CD14-positive monocyte (primary cell): ENCODE measurements around the gene TMA7. TPM values are rescaled to one million over a fixed set of nuclear protein-coding genes. Genes with fewer than 3 reads are reported as not detected.

Experiments
- DNase-seq, 3 donors: peaks; one replicate each; pipeline ENCODE4 v3.0.0-alpha.2; 2011 to 2022
- H2AFZ ChIP-seq: 2 replicates; pipeline ENCODE4 v1.6.0; 2012; ENCODE audit warnings: mild to moderate bottlenecking, low read depth, low read length, inconsistent platforms; ENCODE audit not compliant: insufficient read depth, poor library complexity, severe bottlenecking
- H3K27ac ChIP-seq, 2 donors: 1 replicate in 1 of 2; 2 replicates in 1 of 2; pipeline ENCODE4 v1.5.1; 2012 to 2013; ENCODE audit warnings: low read length in 2 of 2, control low read depth in 1 of 2, inconsistent platforms in 1 of 2, low read depth in 1 of 2, mild to moderate bottlenecking in 1 of 2
- H3K27me3 ChIP-seq, 2 donors: one replicate each; pipeline versions ENCODE4 v1.6.0 to v1.6.1; 2011 to 2013; ENCODE audit warnings: low read length in 2 of 2; ENCODE audit not compliant: control insufficient read depth in 2 of 2, insufficient read depth in 2 of 2
- H3K36me3 ChIP-seq, 2 donors: replicated peaks in 1 of 2; 1 replicate in 1 of 2; 2 replicates in 1 of 2; pipeline versions ENCODE4 v1.5.1 to v1.6.1; 2012 to 2013; ENCODE audit warnings: low read length in 2 of 2, control low read depth in 1 of 2, inconsistent platforms in 1 of 2, mild to moderate bottlenecking in 1 of 2; ENCODE audit not compliant: insufficient read depth in 2 of 2, control insufficient read depth in 1 of 2
- H3K4me1 ChIP-seq, 2 donors: 1 replicate in 1 of 2; 2 replicates in 1 of 2; pipeline versions ENCODE4 v1.5.1 to v1.6.1; 2012 to 2013; ENCODE audit warnings: low read length in 2 of 2, control low read depth in 1 of 2, inconsistent platforms in 1 of 2, mild to moderate bottlenecking in 1 of 2, moderate library complexity in 1 of 2; ENCODE audit not compliant: insufficient read depth in 2 of 2, control insufficient read depth in 1 of 2
- H3K4me2 ChIP-seq: replicated peaks from 2 replicates; pipeline ENCODE3; 2012; ENCODE audit warnings: low read length, moderate library complexity, mild to moderate bottlenecking; ENCODE audit not compliant: poor library complexity, severe bottlenecking; ENCODE audit errors: extremely low read depth
- H3K4me3 ChIP-seq, 3 experiments: fragments of 200-600 bp in 1 of 3; sonication (generic) in 1 of 3; replicated peaks in 1 of 3; 1 replicate in 2 of 3; 2 replicates in 1 of 3; pipeline ENCODE4 v1.5.1; 2011 to 2013; ENCODE audit warnings: low read length in 3 of 3, mild to moderate bottlenecking in 3 of 3, control low read depth in 2 of 3, low read depth in 2 of 3, inconsistent platforms in 1 of 3, moderate library complexity in 1 of 3
- H3K79me2 ChIP-seq: 2 replicates; pipeline ENCODE4 v1.6.0; 2012; ENCODE audit warnings: mild to moderate bottlenecking, control low read depth, inconsistent platforms, low read length, moderate library complexity; ENCODE audit not compliant: insufficient read depth
- H3K9ac ChIP-seq: 2 replicates; pipeline ENCODE4 v1.6.0; 2017; ENCODE audit warnings: low read length, mild to moderate bottlenecking; ENCODE audit not compliant: insufficient read depth, poor library complexity, severe bottlenecking
- H3K9me3 ChIP-seq, 2 donors: replicated peaks in 1 of 2; 1 replicate in 1 of 2; 2 replicates in 1 of 2; pipeline versions ENCODE4 v1.5.1 to v1.6.1; 2012 to 2013; ENCODE audit warnings: low read length in 2 of 2, control low read depth in 1 of 2; ENCODE audit not compliant: control insufficient read depth in 1 of 2, insufficient read depth in 1 of 2
- H4K20me1 ChIP-seq: 2 replicates; pipeline ENCODE4 v1.6.0; 2012; ENCODE audit warnings: mild to moderate bottlenecking, low read length, control low read depth, moderate library complexity; ENCODE audit not compliant: insufficient read depth
- H3K27ac Mint-ChIP-seq, 7 donors: one replicate each; pipeline ENCODE4 v1.8.0; 2020; ENCODE audit warnings: mild to moderate bottlenecking in 7 of 7, mixed read lengths in 7 of 7, moderate library complexity in 6 of 7, inconsistent platforms in 2 of 7
- H3K27me3 Mint-ChIP-seq, 3 donors: one replicate each; pipeline ENCODE4 v1.8.0; 2021 to 2022; ENCODE audit warnings: low read depth in 3 of 3, mild to moderate bottlenecking in 3 of 3, mixed read lengths in 3 of 3, moderate library complexity in 3 of 3, inconsistent platforms in 1 of 3
- H3K36me3 Mint-ChIP-seq, 2 donors: one replicate each; pipeline ENCODE4 v1.8.0; 2020; ENCODE audit warnings: mixed read lengths in 2 of 2, inconsistent platforms in 1 of 2, mild to moderate bottlenecking in 1 of 2
- H3K4me1 Mint-ChIP-seq: one replicate; pipeline ENCODE4 v1.8.0; 2020; ENCODE audit warnings: mild to moderate bottlenecking, mixed read lengths
- H3K4me3 Mint-ChIP-seq, 2 donors: one replicate each; pipeline ENCODE4 v1.8.0; 2020; ENCODE audit warnings: mild to moderate bottlenecking in 2 of 2, mixed read lengths in 2 of 2, moderate library complexity in 1 of 2
- H3K9me3 Mint-ChIP-seq, 7 donors: one replicate each; pipeline ENCODE4 v1.8.0; 2020 to 2022; ENCODE audit warnings: mixed read lengths in 7 of 7, mild to moderate bottlenecking in 6 of 7, moderate library complexity in 6 of 7, inconsistent platforms in 2 of 7
- CTCF ChIP-seq: fragments of 200-600 bp; IDR thresholded peaks from one replicate; pipeline ENCODE4 v1.8.0; 2022; ENCODE audit warnings: antibody characterized with exemption, mild to moderate bottlenecking
- WGBS: methylation state at CpG from one replicate; pipeline ENCODE4 v1.1.5; 2013; ENCODE audit warnings: missing lambda C conversion rate; ENCODE audit not compliant: insufficient coverage; 5-methylcytosine and 5-hydroxymethylcytosine counted together
- intact Hi-C, 2 donors: fragments of 100-400 bp; cut with micrococcal nuclease; formaldehyde crosslinking; loops; one replicate each; pipeline versions ENCODE4 v1.15.0 to v1.15.1; 2023
- polyA plus RNA-seq, 3 donors: library from polyadenylated mRNA; depleted of rRNA in 1 of 3; unstranded in 2 of 3; stranded (reverse) in 1 of 3; fragments of 300-500 nt in 2 of 3; fragments of >200 nt in 1 of 3; fragmentation: Illumina TruSeq in 2 of 3; gene quantifications; 1 replicate in 2 of 3; 2 replicates in 1 of 3; pipeline ENCODE4 v1.2.3, GENCODE V29; 2012 to 2021

TMA7 gene
- polyA plus RNA-seq, 3 donors: 301 to 559 (median 478) TPM

GRCh38 chr3:48413086-48413485 lies 27.0 kb upstream of the TMA7 start:
- Mint-ChIP-seq H3K27me3 (peaks cover 0 to 3% (median 2%) of the 10 kb centered on the region in 3 donors), H3K4me1 (no peaks in the 10 kb centered on the region), H3K27ac (no peak overlapping the region), H3K4me3 (no peak overlapping the region), H3K36me3 (no peaks in the 10 kb centered on the region), H3K9me3 (peaks cover 0 to 2% (median 0%) of the 10 kb centered on the region in 7 donors)
- Histone ChIP-seq H3K27ac (no peak overlapping the region), H2AFZ (no peak overlapping the region), H3K9ac (no peak overlapping the region), H3K4me2 (no peak overlapping the region), H3K9me3 (no peaks in the 10 kb centered on the region), H3K27me3 (no peaks in the 10 kb centered on the region), H4K20me1 (no peaks in the 10 kb centered on the region), H3K4me3 (no peak overlapping the region), H3K36me3 (no peaks in the 10 kb centered on the region), H3K4me1 (no peaks in the 10 kb centered on the region), H3K79me2 (no peaks in the 10 kb centered on the region)
- 97% methylated on average over 8 of the region's 8 CpGs for WGBS
- TF ChIP-seq CTCF: no peak
- intact Hi-C loops: no loop called here
- DNase-seq: no peak

- Mint-ChIP-seq H3K4me1 (no peaks in the 10 kb centered on the region), H3K4me3 (no peak overlapping the region), H3K27me3 (peaks cover 0 to 3% (median 0%) of the 10 kb centered on the region in 3 donors), H3K27ac (no peak overlapping the region), H3K36me3 (no peaks in the 10 kb centered on the region), H3K9me3 (peaks cover 0 to 2% (median 0%) of the 10 kb centered on the region in 7 donors)
- no peaks in the 10 kb centered on the region for H4K20me1 ChIP-seq
- no peak overlapping the region for H3K4me2 ChIP-seq
- H3K27me3 ChIP-seq: no peaks in the 10 kb centered on the region
- no peaks in the 10 kb centered on the region for H3K4me1 ChIP-seq
- no peaks in the 10 kb centered on the region for H3K9me3 ChIP-seq
- no peak overlapping the region for H2AFZ ChIP-seq
- H3K4me3 ChIP-seq: no peak overlapping the region
- intact Hi-C loops: no loop called here
- DNase-seq: no peak
- WGBS: 92% methylated on average over 10 of the region's 14 CpGs
- no peaks in the 10 kb centered on the region for H3K79me2 ChIP-seq
- no peaks in the 10 kb centered on the region for H3K36me3 ChIP-seq
- no peak for TF ChIP-seq CTCF
- no peak overlapping the region for H3K9ac ChIP-seq
- no peak overlapping the region for H3K27ac ChIP-seq
Measured at GRCh38 chr3:48413611-48414010, 26.4 kb upstream of the TMA7 start.
